Suprapubic skin (tissue), 3 donors: ENCODE measurements around the gene SPRYD7.

Experiments
- CTCF ChIP-seq, 2 donors: fragments of 200-600 bp in 1 of 2; fragments of 450-650 bp in 1 of 2; sonication (generic) in 1 of 2; IDR thresholded peaks; one replicate each; pipeline ENCODE4 v1.5.1; 2016 to 2019; ENCODE audit warnings: antibody characterized with exemption in 2 of 2, mild to moderate bottlenecking in 1 of 2, moderate library complexity in 1 of 2
- POLR2A ChIP-seq, 2 donors: fragments of 450-650 bp; IDR thresholded peaks; one replicate each; pipeline ENCODE4 v1.6.1; 2017; ENCODE audit warnings: antibody characterized with exemption in 2 of 2, mild to moderate bottlenecking in 2 of 2, moderate library complexity in 2 of 2

- TF ChIP-seq POLR2A (IDR thresholded peaks at IDR 0.05): no peak
- no peak for TF ChIP-seq CTCF (IDR thresholded peaks at IDR 0.05)
Measured at GRCh38 chr13:49898792-49899191, 37.3 kb downstream of the SPRYD7 start.
